Tibial nerve (tissue), 3 donors: ENCODE results near the gene TJP1.

Source experiments
- CTCF ChIP-seq, 5 experiments: fragments of 200-600 bp in 3 of 5; fragments of 450-650 bp in 2 of 5; sonication (generic) in 3 of 5; IDR thresholded peaks; one replicate each; pipeline ENCODE4 v1.5.1; 2016 to 2019; ENCODE audit warnings: antibody characterized with exemption in 5 of 5, mild to moderate bottlenecking in 3 of 5, moderate library complexity in 2 of 5
- POLR2A ChIP-seq, 2 donors: fragments of 450-650 bp; IDR thresholded peaks; one replicate each; pipeline ENCODE4 v1.6.1; 2017; ENCODE audit warnings: antibody characterized with exemption in 2 of 2, mild to moderate bottlenecking in 2 of 2, moderate library complexity in 2 of 2

- TF ChIP-seq POLR2A (IDR thresholded peaks at IDR 0.05) (no peak), CTCF (IDR thresholded peaks at IDR 0.05) (no peak)
Measured at GRCh38 chr15:29740692-29741311, 81.5 kb downstream of the TJP1 start.
